Activated CD8-positive, alpha-beta memory T cell treated with anti-CD3 and anti-CD28 coated beads for 1 hour (primary cell): ENCODE measurements around the gene NOXO1.
"Not testable (repeated sequence)": the region's sequence is repeated elsewhere in the genome, so short reads cannot be mapped to it uniquely, and the experiment has no call there.

Experiments used
- DNase-seq, 2 donors: peaks; one replicate each; pipeline ENCODE4 v3.0.0-alpha.2; 2020; ENCODE audit warnings: low read depth in 1 of 2; ENCODE audit errors: extremely low read depth in 1 of 2

The NOXO1 gene

GRCh38 chr16:2011726-2012125 lies 30.5 kb upstream of the NOXO1 start:
- not testable (repeated sequence) for DNase-seq

- peak; percentile 32 to 73 for DNase-seq
These were observed 28.7 kb upstream of the NOXO1 start, which contains the start of gene ZNF598 for GRCh38 chr16:2009791-2010510. TSS of gene ZNF598 (minus strand) at chr16:2009821.

GRCh38 chr16:2009164-2009711 lies 28.0 kb upstream of the NOXO1 start:
- DNase-seq = no peak

GRCh38 chr16:2008631-2009163 lies 27.4 kb upstream of the NOXO1 start:
- DNase-seq = no peak

GRCh38 chr16:2008009-2008526 lies 26.8 kb upstream of the NOXO1 start:
- no peak for DNase-seq

- no peak for DNase-seq
These were observed 26.0 kb upstream of the NOXO1 start for GRCh38 chr16:2007081-2007836.

- DNase-seq = no peak
These were observed 25.0 kb upstream of the NOXO1 start for GRCh38 chr16:2006317-2006716.

- no peak for DNase-seq
These were observed 24.4 kb upstream of the NOXO1 start for GRCh38 chr16:2005646-2006045.

GRCh38 chr16:2004795-2005517 lies 23.7 kb upstream of the NOXO1 start:
- no peak for DNase-seq

GRCh38 chr16:2003827-2004641 lies 22.8 kb upstream of the NOXO1 start:
- DNase-seq = peak; percentile 68 to 75

- DNase-seq = no peak
These were observed 22.1 kb upstream of the NOXO1 start for GRCh38 chr16:2003231-2003826.

- DNase-seq = no peak
These were observed 21.3 kb upstream of the NOXO1 start for GRCh38 chr16:2002406-2003230.

- no peak for DNase-seq
These were observed 20.4 kb upstream of the NOXO1 start for GRCh38 chr16:2001456-2002355.

- DNase-seq = no peak
These were observed 19.8 kb upstream of the NOXO1 start for GRCh38 chr16:2001035-2001434.

GRCh38 chr16:1999866-2000514 lies 18.7 kb upstream of the NOXO1 start:
- DNase-seq = no peak

- DNase-seq = no peak
These were observed 17.9 kb upstream of the NOXO1 start for GRCh38 chr16:1998852-1999801.
